Stimulated activated CD4-positive, alpha-beta T cell treated with anti-CD3 and anti-CD28 coated beads, Interleukin-15, amount 100 ng/mL, for 1 hour (primary cell): Measurements from ENCODE around the gene ATXN1.
"Not testable (repeated sequence)": the region's sequence is repeated elsewhere in the genome, so short reads cannot be mapped to it uniquely, and the experiment has no call there.

ENCODE experiments used
- DNase-seq, 2 donors: peaks; one replicate each; pipeline ENCODE4 v3.0.0-alpha.2; 2020; ENCODE audit warnings: low read depth in 1 of 2, low spot score in 1 of 2

The ATXN1 gene

GRCh38 chr6:16725145-16725864 is 36.0 kb downstream of the ATXN1 start:
- no peak for DNase-seq

GRCh38 chr6:16723826-16724225 is 37.4 kb downstream of the ATXN1 start:
- no peak for DNase-seq

GRCh38 chr6:16723402-16723801 is 37.9 kb downstream of the ATXN1 start:
- no peak for DNase-seq

GRCh38 chr6:16722630-16723029 is 38.6 kb downstream of the ATXN1 start:
- no peak for DNase-seq

GRCh38 chr6:16721977-16722376 is 39.3 kb downstream of the ATXN1 start:
- no peak for DNase-seq

GRCh38 chr6:16720861-16721260 is 40.4 kb downstream of the ATXN1 start:
- no peak for DNase-seq

GRCh38 chr6:16719488-16719887 is 41.8 kb downstream of the ATXN1 start:
- DNase-seq, result no peak

GRCh38 chr6:16718356-16718755 is 42.9 kb downstream of the ATXN1 start:
- DNase-seq, result no peak

- no peak for DNase-seq
These were observed 43.9 kb downstream of the ATXN1 start for GRCh38 chr6:16717275-16717942.

GRCh38 chr6:16716321-16716858 is 44.9 kb downstream of the ATXN1 start:
- no peak for DNase-seq

GRCh38 chr6:16713597-16713996 is 47.7 kb downstream of the ATXN1 start:
- no peak for DNase-seq

- DNase-seq, result no peak
These were observed 48.3 kb downstream of the ATXN1 start for GRCh38 chr6:16712931-16713484.

GRCh38 chr6:16712255-16712930 is 48.9 kb downstream of the ATXN1 start:
- no peak for DNase-seq

- DNase-seq, result peak in 1 of 2 donors; percentile 20
These were observed 49.6 kb downstream of the ATXN1 start for GRCh38 chr6:16711546-16712254.

GRCh38 chr6:16706911-16707783 is 54.1 kb downstream of the ATXN1 start:
- DNase-seq, result no peak

- not testable (repeated sequence) for DNase-seq
These were observed 54.8 kb downstream of the ATXN1 start for GRCh38 chr6:16706491-16706890.

GRCh38 chr6:16706029-16706428 is 55.2 kb downstream of the ATXN1 start:
- DNase-seq, result no peak

- no peak for DNase-seq
These were observed 55.9 kb downstream of the ATXN1 start for GRCh38 chr6:16705081-16705993.
